HG03558 (cell line): ENCODE measurements around the gene POLR2L.

ENCODE experiments used
- ATAC-seq: cut with Tn5 transposase; IDR thresholded peaks from one replicate; pipeline ENCODE4 v1.9.1; 2021; ENCODE audit warnings: moderate number of reproducible peaks; ENCODE audit not compliant: unreplicated experiment; ENCODE audit errors: extremely low read depth

POLR2L gene

DNA sequence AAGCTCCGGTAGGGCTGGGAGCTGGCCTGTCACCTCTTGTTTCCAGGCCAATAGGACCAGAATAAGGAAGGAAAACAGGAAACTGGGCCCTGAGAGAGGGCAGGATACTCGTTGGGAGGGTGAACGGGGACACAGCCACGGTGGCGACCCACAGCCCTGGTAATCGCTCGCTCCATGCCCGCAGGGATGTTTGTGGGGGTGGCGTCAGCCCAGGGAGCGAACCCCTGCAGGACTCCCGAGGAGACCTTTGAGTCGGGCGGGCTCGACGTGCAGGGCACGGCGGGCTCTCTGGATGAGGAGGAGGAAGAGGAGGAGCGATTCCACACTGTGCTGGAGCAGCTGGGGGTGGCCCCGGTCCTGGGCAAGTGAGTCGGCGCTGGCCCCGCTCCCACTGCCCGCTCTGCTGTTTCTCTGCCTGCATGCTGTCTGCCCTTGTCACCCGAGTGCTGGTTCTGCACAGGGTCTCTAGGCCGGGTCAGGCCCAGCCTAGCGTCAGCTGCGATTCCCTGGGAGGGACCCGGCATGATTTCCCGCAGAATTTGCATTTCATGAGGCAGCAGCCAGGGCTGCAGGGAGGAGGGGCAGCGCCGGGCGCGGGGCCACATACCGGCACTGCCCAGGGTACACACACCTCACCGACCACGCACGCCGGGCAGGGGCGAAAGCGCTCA lies 13.0 kb downstream of the POLR2L start:
- ATAC-seq: no peak

DNA sequence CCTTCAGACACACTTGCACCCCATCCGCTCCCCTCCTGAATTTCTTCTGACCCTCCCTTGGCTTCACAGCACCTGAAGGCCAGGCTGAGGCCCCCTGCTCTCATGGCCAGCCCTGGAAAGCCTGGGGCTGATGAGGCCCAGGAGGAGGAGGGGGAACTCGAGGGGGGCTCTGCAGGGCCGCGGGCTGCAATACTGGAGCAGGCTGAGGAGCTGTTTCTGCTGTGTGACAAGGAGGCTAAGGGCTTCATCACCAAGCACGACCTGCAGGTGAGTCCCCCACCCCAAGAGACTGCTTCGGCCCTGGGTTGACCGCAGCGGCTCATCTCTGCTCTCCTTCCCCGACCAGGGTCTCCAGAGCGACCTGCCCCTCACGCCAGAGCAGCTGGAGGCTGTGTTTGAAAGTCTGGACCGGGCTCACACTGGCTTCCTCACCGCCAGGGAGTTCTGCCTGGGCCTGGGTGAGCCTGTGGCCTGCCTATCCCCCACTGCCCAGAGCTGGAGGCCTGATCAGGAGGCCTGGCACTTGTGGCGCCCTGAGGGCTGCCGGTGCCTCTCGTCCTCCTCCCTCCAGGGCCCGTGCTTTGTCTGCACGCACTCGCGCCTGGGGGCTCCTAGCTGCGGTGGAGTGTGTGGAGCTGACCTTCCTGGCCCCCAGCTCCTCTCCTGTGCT lies 13.7 kb downstream of the POLR2L start:
- ATAC-seq: no peak

DNA sequence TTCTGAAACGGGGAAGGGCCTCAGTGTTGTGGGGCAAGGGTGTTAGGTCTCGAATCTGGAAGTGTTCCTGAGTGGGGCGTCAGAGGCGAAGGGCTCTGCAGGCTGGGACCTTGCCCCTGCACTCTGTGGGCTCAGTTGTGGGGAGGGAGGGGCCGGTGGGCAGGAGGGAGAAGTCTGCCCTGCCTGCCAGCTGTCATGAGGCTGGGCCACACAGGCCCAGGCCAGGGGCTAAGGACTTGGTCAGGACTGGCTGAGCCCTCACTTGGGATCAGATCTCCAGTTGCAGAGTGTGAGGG lies 14.5 kb downstream of the POLR2L start, which contains the start of gene CRACR2B:
Gene CRACR2B (plus strand): TSS at position 23 of the 296 bp plus-strand sequence. CDS start 689 bp downstream, outside the sequence.
- no peak for ATAC-seq

DNA sequence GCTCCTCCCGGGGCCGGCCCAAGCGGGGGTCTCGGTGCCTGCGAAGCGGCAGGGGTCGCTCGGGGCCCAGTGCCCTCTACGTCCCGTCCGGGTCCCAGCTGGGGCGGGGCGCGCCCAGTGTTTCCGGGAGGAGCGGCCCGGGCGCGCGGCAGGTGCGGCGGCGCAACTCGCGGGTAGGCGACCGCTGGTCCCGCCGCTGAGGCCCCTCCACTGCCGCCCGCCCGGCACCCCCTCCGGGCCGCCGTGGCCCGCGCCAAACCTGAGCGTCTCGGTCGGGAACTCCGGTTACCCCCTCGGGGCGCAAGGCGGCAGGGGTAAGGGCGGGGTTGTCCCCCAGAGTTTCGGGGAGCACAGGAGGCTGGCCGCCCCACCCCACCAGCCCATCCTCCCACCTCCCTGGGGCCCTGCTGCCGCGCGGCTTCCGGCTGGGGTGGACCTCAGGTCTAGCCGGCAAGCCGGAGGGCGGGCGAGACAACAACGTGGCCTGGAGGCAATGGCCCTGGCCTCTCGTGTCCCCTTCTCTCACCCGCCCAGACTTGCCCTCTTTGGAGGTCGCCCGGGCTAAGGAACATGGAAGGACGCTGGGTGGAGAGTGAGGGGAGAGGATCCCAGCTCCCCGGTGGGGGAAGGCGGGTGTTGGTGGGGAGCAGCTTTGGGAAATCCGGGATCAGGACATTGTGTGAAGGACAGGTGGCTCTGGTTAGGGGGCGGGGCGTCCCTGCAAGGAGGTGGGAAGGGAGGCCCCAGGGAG lies 15.0 kb downstream of the POLR2L start:
- no peak for ATAC-seq

DNA sequence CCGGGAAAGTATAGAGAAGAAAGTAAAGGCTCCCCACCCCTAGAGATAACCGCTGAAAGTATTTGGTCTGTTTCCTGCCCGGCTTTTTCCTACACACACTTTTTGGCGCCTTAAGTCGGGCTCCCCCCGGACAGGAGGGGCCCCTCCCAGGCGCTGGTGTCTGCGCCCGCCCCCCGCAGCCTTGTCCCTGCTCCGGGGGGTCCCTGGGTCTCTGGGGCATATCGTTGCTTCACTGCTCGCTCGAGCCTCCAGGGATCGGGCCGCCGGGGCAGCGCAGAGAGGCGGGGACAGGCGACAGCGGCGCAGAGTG lies 15.5 kb downstream of the POLR2L start:
- ATAC-seq: no peak

DNA sequence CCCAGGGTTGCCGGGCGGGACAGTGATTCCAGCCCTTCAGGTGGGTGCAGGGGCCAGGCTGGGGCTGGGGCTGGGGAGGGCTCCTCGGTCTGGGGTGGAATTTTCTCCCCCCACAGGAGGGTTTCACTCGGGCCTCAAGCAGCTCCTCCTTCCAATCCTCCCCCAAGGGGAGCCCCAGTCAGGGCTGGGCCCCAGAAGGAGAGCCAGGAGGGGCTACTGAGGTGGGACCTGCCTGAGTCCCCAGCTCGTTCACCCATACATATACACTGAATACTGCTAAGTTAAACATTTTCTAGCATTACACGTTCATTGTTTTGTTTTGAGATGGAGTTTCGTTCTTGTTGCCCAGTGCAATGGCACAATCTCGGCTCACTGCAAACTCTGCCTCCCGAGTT lies 16.1 kb downstream of the POLR2L start:
- no peak for ATAC-seq

DNA sequence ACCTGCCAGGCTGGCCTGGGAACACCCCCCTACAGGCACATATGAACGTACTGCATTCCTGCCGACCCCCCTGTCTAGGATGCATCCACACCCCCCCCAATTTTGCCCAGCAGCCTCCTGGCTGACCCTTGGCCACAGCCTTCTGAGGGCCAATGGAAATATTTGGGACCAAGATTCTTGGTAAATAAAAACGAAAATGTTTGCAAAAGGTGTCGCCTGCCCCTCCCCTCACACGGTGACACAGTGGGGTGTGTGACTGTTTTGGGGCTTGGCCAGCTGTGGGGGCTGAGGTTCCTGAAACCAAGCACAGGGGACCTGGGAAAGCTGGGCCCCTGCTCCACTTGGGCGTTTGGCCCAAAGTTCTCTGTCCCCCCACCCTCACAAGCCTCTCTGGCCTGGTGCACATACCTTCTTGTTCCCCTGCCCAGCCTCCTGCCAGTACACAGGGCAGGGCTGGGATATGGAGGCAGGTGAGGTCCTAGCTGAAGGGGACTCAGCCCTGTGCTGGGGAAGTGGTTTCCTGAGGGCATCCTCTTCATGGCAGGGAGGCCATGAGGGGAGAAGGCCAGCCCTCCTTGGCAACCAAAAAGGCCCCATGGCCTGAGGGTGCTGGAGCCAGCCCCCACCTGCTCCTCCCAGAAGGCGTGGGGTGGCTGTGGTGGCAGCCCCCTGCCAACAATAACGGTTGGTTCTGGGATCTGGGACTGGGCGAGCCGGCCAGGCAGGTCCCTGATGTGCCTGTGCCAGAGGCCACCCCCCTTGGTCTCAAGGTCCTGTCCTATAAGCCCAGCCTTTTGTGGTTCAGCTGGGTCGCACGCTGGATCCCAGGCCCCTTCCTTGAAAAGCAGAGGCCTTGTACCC lies 16.7 kb downstream of the POLR2L start:
- no peak for ATAC-seq

DNA sequence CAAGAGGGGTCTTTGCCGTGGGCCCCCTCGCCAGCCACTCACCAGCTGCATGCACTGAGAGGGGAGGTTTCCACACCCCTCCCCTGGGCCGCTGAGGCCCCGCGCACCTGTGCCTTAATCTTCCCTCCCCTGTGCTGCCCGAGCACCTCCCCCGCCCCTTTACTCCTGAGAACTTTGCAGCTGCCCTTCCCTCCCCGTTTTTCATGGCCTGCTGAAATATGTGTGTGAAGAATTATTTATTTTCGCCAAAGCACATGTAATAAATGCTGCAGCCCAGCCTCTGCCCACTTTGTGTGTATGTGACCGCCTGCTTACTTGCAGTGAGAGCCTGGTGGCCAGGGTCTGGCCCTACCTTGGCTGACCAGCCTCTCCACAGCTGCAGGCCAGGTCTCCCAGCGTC lies 17.4 kb downstream of the POLR2L start:
- no peak for ATAC-seq

DNA sequence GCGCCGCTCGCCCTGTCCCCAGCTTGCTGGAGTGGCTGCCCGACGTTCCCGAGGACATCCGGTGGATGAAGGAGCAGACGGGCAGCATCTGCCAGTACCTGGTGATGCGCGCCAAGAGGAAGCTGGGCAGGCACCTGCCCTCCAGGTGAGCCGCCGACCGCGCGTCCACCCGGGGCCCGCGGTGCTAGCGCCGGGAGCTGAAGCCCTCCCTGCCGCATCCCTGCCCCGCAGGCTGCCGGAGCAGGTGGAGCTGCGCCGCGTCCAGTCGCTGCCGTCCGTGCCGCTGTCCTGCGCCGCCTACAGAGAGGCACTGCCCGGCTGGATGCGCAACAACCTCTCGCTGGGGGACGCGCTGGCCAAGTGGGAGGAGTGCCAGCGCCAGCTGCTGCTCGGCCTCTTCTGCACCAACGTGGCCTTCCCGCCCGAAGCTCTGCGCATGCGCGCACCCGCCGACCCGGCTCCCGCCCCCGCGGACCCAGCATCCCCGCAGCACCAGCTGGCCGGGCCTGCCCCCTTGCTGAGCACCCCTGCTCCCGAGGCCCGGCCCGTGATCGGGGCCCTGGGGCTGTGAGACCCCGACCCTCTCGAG lies 17.9 kb downstream of the POLR2L start:
- ATAC-seq: no peak

DNA sequence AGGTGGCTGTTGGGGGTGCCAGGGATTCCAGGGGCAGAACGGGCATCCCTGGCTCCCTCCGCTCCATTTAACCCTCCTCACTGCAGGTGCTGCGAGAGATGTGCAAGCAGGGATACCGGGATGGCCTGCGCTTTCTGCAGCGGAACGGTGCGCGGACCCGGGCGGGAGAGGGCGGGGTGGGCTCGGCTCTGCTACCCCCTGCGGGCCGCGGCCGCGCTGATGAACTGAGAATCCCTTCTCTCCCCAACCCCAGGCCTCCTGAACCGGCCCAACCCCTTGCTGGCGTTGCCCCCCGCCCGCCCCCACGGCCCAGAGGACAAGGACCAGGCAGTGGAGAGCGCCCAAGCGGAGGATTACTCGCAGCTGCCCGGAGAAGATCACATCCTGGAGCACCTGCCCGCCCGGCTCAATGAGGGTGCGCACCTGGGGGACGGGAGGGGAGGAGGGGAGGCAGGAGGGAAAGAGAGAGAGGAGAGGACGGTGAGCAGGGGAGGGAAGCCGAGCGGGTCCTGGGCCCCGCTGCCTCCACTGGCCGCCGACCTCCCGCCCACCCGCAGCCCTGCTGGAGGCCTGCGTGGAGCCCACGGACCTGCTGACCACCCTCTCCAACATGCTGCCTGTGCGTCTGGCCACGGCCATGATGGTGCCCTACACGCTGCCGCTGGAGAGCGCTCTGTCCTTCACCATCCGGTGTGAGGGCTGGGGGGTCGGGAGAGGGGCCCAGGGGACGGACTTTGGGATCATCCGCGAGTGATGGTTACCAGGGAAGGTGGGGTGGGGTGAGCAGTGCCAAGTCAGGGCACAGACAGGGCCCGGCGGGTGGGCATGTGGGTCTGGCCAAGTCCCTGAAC lies 18.7 kb downstream of the POLR2L start:
- no peak for ATAC-seq

DNA sequence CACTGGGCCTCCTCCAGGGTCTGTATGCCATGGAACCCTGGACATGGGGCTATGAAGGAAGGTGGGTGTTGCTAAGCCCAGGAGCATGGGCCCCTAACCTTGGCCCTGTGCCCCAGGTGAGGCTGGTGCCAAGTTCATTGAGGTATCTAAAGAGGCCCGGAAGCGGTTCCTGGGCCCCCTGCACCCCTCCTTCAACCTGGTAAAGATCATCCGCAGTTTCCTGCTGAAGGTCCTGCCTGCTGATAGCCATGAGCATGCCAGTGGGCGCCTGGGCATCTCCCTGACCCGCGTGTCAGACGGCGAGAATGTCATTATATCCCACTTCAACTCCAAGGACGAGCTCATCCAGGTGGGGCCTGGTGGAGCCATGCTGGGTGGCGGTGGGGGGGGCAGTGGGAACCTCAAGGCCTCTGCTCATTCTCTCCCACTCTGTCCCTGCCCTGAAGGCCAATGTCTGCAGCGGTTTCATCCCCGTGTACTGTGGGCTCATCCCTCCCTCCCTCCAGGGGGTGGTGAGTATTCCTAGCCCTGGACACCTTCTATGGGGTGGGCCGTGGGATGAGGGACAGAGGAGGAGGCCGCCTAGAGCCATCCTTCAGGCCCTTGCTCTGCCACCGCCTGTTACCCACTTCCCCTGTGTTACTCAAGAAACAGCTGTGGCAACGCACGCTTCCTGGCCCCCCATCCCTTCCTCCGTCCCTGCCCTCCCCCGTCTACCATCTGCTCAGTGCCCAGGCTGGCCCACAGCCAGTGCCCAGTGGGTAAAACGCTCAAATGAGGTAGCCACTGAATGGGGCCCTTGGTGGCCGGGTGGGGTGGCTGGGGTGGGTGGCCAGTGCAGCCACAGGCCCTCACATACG lies 20.6 kb downstream of the POLR2L start:
- ATAC-seq: no peak

DNA sequence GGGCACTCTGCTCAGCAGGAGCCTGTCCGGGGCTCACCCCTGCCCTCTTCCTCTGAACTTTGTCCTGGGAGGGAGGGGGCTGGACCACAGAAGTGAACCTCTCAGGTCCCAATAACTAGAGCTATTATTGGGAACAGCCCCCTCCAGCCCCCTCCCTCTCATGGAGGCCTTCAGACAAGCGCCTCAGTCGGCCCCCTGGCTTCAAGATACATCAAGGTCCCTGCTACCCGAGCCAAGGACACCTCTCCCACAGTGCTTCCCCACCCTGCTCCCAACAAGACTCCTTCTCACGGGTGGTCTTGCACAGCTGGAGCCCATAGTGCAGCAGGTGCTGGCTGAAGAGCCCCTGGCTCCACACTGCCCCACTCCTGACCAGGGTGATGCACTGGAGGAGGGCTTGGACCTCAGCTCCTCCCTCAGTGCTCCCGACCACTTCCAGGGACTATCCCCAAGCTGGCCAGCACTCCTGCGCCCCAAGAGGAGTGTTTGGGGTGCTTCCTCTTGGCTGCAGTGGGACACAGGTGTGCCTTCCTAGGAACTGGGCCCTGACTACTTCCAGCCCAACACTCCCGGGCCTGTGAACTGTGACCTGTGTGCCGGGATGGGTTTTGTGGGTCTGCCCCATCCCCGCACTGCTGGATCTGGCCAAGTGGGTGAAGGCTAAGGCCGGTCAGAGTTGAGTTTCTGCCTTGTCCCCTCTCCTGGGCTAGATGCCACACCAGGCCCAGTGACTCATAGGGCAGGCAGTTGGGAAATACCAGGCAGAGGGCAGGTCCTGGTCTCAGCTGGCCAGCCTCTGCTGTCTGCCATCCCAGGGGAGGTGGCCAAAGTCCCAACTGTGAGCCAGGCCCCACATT lies 21.4 kb downstream of the POLR2L start:
- ATAC-seq: no peak

DNA sequence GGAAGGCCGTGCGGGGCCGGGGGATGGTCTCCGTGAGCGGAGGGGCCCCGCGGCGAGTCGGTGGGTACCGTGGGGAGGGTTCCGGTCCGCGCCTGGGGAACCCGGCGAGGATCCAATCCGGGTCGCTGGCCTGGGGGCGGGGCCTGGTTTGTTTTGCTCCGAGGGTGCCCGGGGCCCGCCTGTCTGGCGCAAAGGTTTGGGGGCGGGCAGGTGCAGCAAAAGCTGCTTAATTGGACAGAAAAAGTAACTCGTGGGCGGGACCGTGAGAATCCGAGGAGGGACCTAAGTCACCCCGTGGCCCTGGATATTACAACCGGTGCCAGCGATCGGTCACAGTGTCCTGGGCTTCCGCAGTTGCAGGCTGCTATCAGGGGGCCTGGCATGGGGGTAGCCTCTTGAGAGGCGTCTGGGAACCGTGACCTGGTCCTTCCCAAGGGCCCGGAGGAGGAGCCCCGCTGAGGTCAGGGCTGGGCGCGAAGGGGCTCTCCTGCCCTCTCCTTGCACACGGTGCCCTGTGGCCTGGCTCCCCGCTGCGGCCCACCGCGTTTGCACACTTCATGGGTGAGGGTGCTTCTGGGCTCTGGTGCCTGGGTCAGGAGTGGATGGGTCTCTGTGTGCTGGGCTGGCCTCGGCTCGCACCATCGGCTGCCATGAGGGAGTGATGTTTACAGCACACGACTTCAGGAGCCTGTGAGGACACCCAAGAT lies 22.2 kb downstream of the POLR2L start:
- peak; percentile 26 for ATAC-seq

DNA sequence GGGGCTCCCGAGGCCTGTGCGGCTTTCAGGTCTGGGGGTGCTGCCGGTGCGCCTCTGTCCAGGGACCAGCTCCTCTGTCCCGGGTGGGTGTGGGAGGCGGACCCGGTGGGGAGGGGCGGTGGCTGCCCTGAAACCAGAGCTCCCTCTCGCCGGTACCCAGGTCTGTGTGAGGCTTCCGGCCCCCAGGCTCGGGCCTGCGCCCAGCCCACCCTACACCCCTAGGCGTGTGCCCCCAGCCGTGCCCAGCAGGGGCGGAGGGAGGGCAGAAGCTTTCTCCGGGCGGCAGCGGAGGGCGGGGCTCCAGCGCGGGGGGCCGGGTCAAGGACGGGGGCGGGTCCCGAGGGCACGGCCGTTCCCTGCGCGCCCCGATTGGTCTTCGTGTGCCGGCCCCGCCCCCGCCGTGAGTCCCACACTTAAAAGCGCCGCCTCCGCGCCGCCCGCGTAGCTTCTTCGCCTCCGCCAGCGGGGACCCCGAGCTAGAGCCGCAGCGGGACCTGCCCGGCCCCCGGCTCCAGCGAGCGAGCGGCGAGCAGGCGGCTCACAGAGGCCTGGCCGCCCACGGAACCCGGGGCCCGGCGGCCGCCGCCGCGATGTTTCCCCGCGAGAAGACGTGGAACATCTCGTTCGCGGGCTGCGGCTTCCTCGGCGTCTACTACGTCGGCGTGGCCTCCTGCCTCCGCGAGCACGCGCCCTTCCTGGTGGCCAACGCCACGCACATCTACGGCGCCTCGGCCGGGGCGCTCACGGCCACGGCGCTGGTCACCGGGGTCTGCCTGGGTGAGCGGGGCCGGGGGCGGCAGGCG lies 23.0 kb downstream of the POLR2L start:
- ATAC-seq: peak; percentile 36

DNA sequence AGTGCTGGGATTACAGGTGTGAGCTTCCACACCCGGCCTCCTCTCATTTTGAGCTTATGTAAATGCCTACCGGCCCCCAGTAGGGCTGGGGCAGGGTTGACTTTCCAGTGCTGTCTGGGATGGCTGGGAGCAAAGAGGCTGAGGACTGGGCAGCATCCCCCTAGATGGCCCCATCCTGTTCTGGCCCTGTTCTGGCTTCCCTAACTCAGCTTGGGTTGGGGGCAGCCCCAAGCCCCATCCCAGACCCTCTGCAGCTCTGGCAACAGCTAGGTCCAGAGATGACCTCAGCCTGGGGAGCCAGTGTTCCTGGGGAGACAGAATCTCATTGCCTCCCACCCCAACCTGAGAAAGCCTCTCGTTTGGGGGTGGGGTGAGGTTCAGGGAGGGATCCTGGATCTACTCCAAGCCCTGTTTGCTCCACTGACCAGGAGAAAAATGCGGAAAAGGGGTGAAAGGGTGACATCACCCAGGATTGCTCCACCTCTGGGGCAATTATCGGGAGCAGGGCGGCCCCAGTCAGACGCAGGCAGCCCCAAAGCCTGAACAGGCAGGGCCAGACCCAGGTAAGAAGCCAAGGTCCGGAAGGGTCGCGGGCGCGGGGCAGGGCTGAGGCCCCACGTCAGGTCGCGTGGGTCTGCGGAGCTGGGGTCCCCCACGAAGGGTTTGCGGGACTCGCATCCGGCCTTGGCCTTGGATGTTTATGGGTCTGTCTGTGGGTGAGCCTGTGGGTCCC lies 23.8 kb downstream of the POLR2L start, which contains the start of gene PNPLA2:
Gene PNPLA2 (plus strand): TSS at position 519 of the 733 bp plus-strand sequence. CDS start 805 bp downstream, outside the sequence.
- ATAC-seq: no peak

DNA sequence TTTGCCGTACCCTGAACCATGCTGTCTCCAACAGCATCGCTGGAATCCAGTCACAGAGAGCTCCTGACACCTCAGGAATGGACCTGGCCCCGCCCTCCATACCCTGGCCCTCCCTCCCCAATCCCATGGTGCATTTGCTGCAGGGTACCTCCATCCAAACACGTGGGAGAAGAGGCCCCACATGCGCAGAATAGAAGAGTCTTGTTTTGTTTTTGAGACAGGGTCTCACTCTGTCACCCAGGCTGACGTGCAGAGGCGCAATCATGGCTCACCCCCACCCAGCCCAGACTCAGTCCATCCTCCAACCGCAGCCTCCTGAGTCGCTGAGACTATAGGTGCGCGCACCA lies 25.9 kb downstream of the POLR2L start:
- ATAC-seq: no peak
